HG02610 (cell line): ENCODE measurements around the gene ZNF620.
"Not testable (repeated sequence)": the region's sequence is repeated elsewhere in the genome, so short reads cannot be mapped to it uniquely, and the experiment has no call there.

Experiments
- ATAC-seq: cut with Tn5 transposase; IDR thresholded peaks from one replicate; pipeline ENCODE4 v1.9.1; 2021; ENCODE audit warnings: mild to moderate bottlenecking, moderate library complexity; ENCODE audit not compliant: unreplicated experiment

The ZNF620 gene

GRCh38 chr3:40499952-40500351 is 5.9 kb upstream of the ZNF620 start:
- no peak for ATAC-seq

- no peak for ATAC-seq
Measured at GRCh38 chr3:40502034-40502433, 3.8 kb upstream of the ZNF620 start.

- no peak for ATAC-seq
Measured at GRCh38 chr3:40504636-40505430, 1.0 kb upstream of the ZNF620 start.

GRCh38 chr3:40511031-40511718 is 5.3 kb downstream of the ZNF620 start:
- no peak for ATAC-seq

GRCh38 chr3:40516201-40516600 is 10.4 kb downstream of the ZNF620 start:
- ATAC-seq, result no peak

GRCh38 chr3:40518067-40518466 is 12.2 kb downstream of the ZNF620 start:
- ATAC-seq, result no peak

GRCh38 chr3:40518848-40519247 is 13.0 kb downstream of the ZNF620 start:
- ATAC-seq, result no peak

GRCh38 chr3:40521254-40521653 is 15.4 kb downstream of the ZNF620 start:
- no peak for ATAC-seq

GRCh38 chr3:40523781-40524180 is 17.9 kb downstream of the ZNF620 start:
- ATAC-seq, result no peak

GRCh38 chr3:40524222-40524567 is 18.4 kb downstream of the ZNF620 start:
- ATAC-seq, result no peak

GRCh38 chr3:40524568-40525285 is 18.9 kb downstream of the ZNF620 start, which contains the start of gene ZNF621:
ZNF621 (plus strand) TSS chr3:40524960; CDS start chr3:40525841, 881 bp downstream.
- ATAC-seq, result peak; percentile 99

- ATAC-seq, result no peak
Measured at GRCh38 chr3:40528426-40528825, 22.6 kb downstream of the ZNF620 start.

GRCh38 chr3:40532252-40532651 is 26.4 kb downstream of the ZNF620 start:
- ATAC-seq, result no peak

GRCh38 chr3:40534283-40534682 is 28.4 kb downstream of the ZNF620 start:
- ATAC-seq, result no peak

- no peak for ATAC-seq
Measured at GRCh38 chr3:40546816-40547215, 41.0 kb downstream of the ZNF620 start.

GRCh38 chr3:40550167-40550566 is 44.3 kb downstream of the ZNF620 start:
- ATAC-seq, result no peak

- peak; percentile 72 for ATAC-seq
Measured at GRCh38 chr3:40557575-40558161, 51.8 kb downstream of the ZNF620 start.

GRCh38 chr3:40562482-40562881 is 56.6 kb downstream of the ZNF620 start:
- ATAC-seq, result not testable (repeated sequence)

- ATAC-seq, result not testable (repeated sequence)
Measured at GRCh38 chr3:40565629-40566028, 59.8 kb downstream of the ZNF620 start.

- ATAC-seq, result no peak
Measured at GRCh38 chr3:40566694-40567093, 60.9 kb downstream of the ZNF620 start.
